GM23338 (cell line): Measurements from ENCODE around the gene CAMK1. TPM values are rescaled to one million over a fixed set of nuclear protein-coding genes. Genes with fewer than 3 reads are reported as not detected.

Experiments
- ATAC-seq: fragments of 200-7000 bp; cut with Tn5 transposase; 3 replicates; pipeline ENCODE4 v1.9.1; 2020
- DNase-seq: peaks from one replicate; pipeline ENCODE4 v3.0.0-alpha.2; 2015; ENCODE audit warnings: low spot score
- H2AFZ ChIP-seq: fragments of 200-600 bp; sonication (generic); 2 replicates; pipeline ENCODE4 v1.8.0; 2016; ENCODE audit warnings: antibody characterized with exemption, mild to moderate bottlenecking, moderate library complexity
- H3F3A ChIP-seq: fragments of 200-600 bp; sonication (generic); replicated peaks from 2 replicates; pipeline ENCODE4 v1.8.0; 2017; ENCODE audit warnings: antibody characterized with exemption, mixed run types, low read depth
- H3K27ac ChIP-seq: fragments of 200-600 bp; sonication (generic); 2 replicates; pipeline ENCODE4 v1.6.1; 2016; ENCODE audit warnings: low read depth
- H3K27me3 ChIP-seq: fragments of 200-600 bp; sonication (generic); 2 replicates; pipeline ENCODE4 v1.8.0; 2016; ENCODE audit warnings: mild to moderate bottlenecking, mixed run types, moderate library complexity; ENCODE audit not compliant: insufficient read depth
- H3K36me3 ChIP-seq: fragments of 200-600 bp; sonication (generic); 2 replicates; pipeline ENCODE4 v1.8.0; 2016; ENCODE audit warnings: mild to moderate bottlenecking; ENCODE audit not compliant: insufficient read depth
- H3K4me1 ChIP-seq: fragments of 200-600 bp; sonication (generic); 2 replicates; pipeline ENCODE4 v1.8.0; 2016; ENCODE audit warnings: mild to moderate bottlenecking, moderate library complexity; ENCODE audit not compliant: insufficient read depth
- H3K4me2 ChIP-seq: fragments of 200-600 bp; sonication (generic); 2 replicates; pipeline ENCODE4 v1.7.1; 2017; ENCODE audit warnings: mixed run types
- H3K4me3 ChIP-seq: fragments of 200-600 bp; sonication (generic); 2 replicates; pipeline ENCODE4 v1.6.1; 2016; ENCODE audit warnings: mixed run types
- H3K79me2 ChIP-seq: fragments of 200-600 bp; sonication (generic); replicated peaks from 2 replicates; pipeline ENCODE4 v1.8.0; 2017; ENCODE audit warnings: mild to moderate bottlenecking; ENCODE audit not compliant: insufficient read depth
- H3K9me2 ChIP-seq: fragments of 200-600 bp; sonication (generic); 2 replicates; pipeline ENCODE4 v1.8.0; 2017; ENCODE audit not compliant: insufficient read depth
- H4K20me1 ChIP-seq: fragments of 200-600 bp; sonication (generic); replicated peaks from 2 replicates; pipeline ENCODE4 v1.8.0; 2017; ENCODE audit warnings: mild to moderate bottlenecking; ENCODE audit not compliant: insufficient read depth
- H3K27ac Mint-ChIP-seq: 2 replicates; pipeline ENCODE4 v1.8.0; 2020; ENCODE audit warnings: inconsistent platforms, mild to moderate bottlenecking, moderate library complexity, mixed read lengths
- H3K27me3 Mint-ChIP-seq: 3 replicates; pipeline ENCODE4 v1.8.0; 2022; ENCODE audit warnings: low read depth, mild to moderate bottlenecking, moderate library complexity, mixed read lengths, inconsistent platforms; ENCODE audit not compliant: insufficient read depth, poor library complexity
- H3K36me3 Mint-ChIP-seq: 3 replicates; pipeline ENCODE4 v1.8.0; 2021; ENCODE audit warnings: low read depth, mild to moderate bottlenecking, inconsistent platforms, moderate library complexity, mixed read lengths
- H3K4me1 Mint-ChIP-seq: 3 replicates; pipeline ENCODE4 v1.8.0; 2020; ENCODE audit warnings: mild to moderate bottlenecking, inconsistent platforms, mixed read lengths
- H3K4me3 Mint-ChIP-seq: 3 replicates; pipeline ENCODE4 v1.8.0; 2021; ENCODE audit warnings: moderate library complexity, mild to moderate bottlenecking, inconsistent platforms, mixed read lengths
- H3K9me3 Mint-ChIP-seq: 3 replicates; pipeline ENCODE4 v1.8.0; 2020; ENCODE audit warnings: moderate library complexity, mild to moderate bottlenecking, inconsistent platforms, mixed read lengths
- CREB1 ChIP-seq: fragments of 250-450 bp; sonication (Bioruptor Pico); IDR thresholded peaks from 2 replicates; pipeline ENCODE4 v1.5.0; 2020; ENCODE audit warnings: low read depth, mild to moderate bottlenecking, moderate library complexity
- CTCF ChIP-seq, 2 experiments: fragments of 200-600 bp in 1 of 2; sonication (generic) in 1 of 2; conservative IDR thresholded peaks; 2 replicates each; pipeline versions ENCODE4 v1.5.1 to v1.6.1; 2016 to 2017; ENCODE audit warnings: antibody characterized with exemption in 2 of 2, low read depth in 2 of 2, mild to moderate bottlenecking in 2 of 2, moderate library complexity in 1 of 2
- EZH2phosphoT487 ChIP-seq: fragments of 200-600 bp; sonication (generic); IDR thresholded peaks from one replicate; pipeline ENCODE4 v1.8.1; 2018; ENCODE audit warnings: antibody characterized with exemption; ENCODE audit not compliant: unreplicated experiment
- JUNB ChIP-seq: IDR thresholded peaks from one replicate; pipeline ENCODE4 v1.6.1; 2016; ENCODE audit warnings: antibody characterized with exemption; ENCODE audit not compliant: unreplicated experiment
- NANOG ChIP-seq: IDR thresholded peaks from 2 replicates; pipeline ENCODE4 v1.6.1; 2016; ENCODE audit warnings: antibody characterized with exemption, borderline replicate concordance
- POLR2AphosphoS5 ChIP-seq: IDR thresholded peaks from 2 replicates; pipeline ENCODE4 v1.6.1; 2016; ENCODE audit warnings: antibody characterized with exemption, low read depth
- STAT1 ChIP-seq: IDR thresholded peaks from one replicate; pipeline ENCODE4 v1.6.1; 2016; ENCODE audit warnings: antibody characterized with exemption; ENCODE audit not compliant: unreplicated experiment
- ZNF331 ChIP-seq: fragments of 250-450 bp; sonication (Bioruptor Pico); IDR thresholded peaks from 2 replicates; pipeline ENCODE4 v1.5.0; 2020; ENCODE audit warnings: low read depth, mild to moderate bottlenecking, moderate library complexity
- polyA plus RNA-seq: library from polyadenylated mRNA; unstranded; fragments of >200 nt; fragmentation: Nextera tagmentation; extraction: Ambion mirVana; gene quantifications from 2 replicates; pipeline ENCODE4 v1.2.1, GENCODE V29; 2016
- total RNA-seq: library from RNA; depleted of rRNA; stranded (reverse); fragments of >200 nt; shearing (Covaris generic); gene quantifications from 2 replicates; pipeline ENCODE4 v1.2.3, GENCODE V29; 2014

Gene CAMK1
- total and polyA plus RNA-seq, 2 experiments from 2014 or later, result 4.4 TPM

DNA sequence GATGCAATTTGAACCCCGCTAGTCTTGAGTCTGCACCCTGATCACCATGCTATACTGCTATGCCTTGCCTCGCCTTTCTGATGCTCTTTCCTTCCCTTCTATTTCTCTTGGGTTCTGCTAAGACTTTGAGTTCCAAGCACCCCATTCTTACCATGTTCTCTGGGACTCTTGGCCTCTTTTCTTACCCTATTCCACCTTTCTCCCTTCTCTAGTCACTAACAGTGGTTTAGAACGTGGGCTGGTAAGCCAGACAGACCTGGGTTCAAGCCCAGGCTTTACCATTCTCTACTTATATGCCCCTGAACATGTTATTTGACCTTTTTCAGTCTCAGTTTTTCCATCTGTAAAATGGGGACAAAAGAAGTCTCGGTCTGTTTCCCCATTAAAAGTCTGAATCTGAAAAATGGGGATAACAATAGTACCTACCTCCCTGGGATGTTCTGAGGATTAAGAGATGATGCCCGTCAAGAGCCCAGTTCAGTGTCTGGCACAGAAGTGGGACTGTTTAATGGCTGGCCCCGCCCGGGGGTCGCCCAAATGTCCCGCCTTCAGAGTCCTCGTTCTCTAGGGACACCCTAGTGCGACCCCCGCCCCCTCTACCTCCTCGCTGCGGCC lies 22.1 kb upstream of the CAMK1 start:
- Mint-ChIP-seq H3K9me3 (no peaks in the 10 kb centered on the region), H3K4me1 (peaks cover 14% of the 10 kb centered on the region), H3K36me3 (peaks cover 53% of the 10 kb centered on the region), H3K27ac (peak overlapping the region; percentile 92), H3K27me3 (peaks cover 12% of the 10 kb centered on the region), H3K4me3 (peak overlapping the region; percentile 97)
- peaks cover 6% of the 10 kb centered on the region for H3K4me1 ChIP-seq
- peaks cover 15% of the 10 kb centered on the region; the same call in 1 of the 2 replicates for H3F3A ChIP-seq
- H3K9me2 ChIP-seq, result 0 out of 2 replicates have a peak, but pooled peaks cover 3% of the 10 kb centered on the region
- DNase-seq (no peak), ATAC-seq (no peak)
- peak overlapping the region; percentile 92 for H3K4me3 ChIP-seq
- H4K20me1 ChIP-seq, result no peaks in the 10 kb centered on the region; the same call in 1 of the 2 replicates
- peaks cover 4% of the 10 kb centered on the region; the same call in 1 of the 2 replicates for H3K36me3 ChIP-seq
- peak overlapping the region; percentile 57; the same call in 1 of the 2 replicates for H2AFZ ChIP-seq
- H3K27ac ChIP-seq, result peak overlapping the region; percentile 99
- H3K4me2 ChIP-seq, result peak overlapping the region; percentile 99
- no peak for TF ChIP-seq POLR2AphosphoS5
- TF ChIP-seq NANOG, result no peak
- no peak for TF ChIP-seq STAT1
- peaks cover 39% of the 10 kb centered on the region for H3K79me2 ChIP-seq
- no peaks in the 10 kb centered on the region for H3K27me3 ChIP-seq

DNA sequence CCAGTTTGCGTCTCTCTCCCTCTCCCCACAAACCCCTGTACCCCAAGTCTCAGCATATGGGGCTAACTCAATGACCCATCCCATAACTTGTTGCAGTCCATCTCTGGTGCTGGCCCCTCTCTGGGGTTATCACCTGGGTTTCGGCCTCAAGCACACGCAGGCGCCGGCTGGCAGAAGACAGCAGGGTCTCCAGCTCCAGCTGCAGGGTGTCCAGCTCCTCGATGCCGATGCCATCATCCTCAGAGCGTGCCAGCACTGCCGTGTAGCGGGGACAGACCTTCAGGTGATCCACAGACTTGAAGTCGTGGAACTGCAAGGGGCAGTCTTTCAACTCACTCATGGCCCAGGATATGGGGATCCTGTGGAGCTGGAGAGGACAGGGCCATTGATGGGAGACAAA lies 21.4 kb upstream of the CAMK1 start:
- TF ChIP-seq CREB1, result no peak
- H3K4me2 ChIP-seq, result no peak overlapping the region
- H3K36me3 ChIP-seq, result peaks cover 4% of the 10 kb centered on the region; the same call in 1 of the 2 replicates
- no peaks in the 10 kb centered on the region for H3K9me3 Mint-ChIP-seq
- peak overlapping the region; percentile 92; the same call in 1 of the 2 replicates for H3K4me3 ChIP-seq
- no peak overlapping the region for H3K27ac ChIP-seq
- H3K27ac Mint-ChIP-seq, result no peak overlapping the region
- H3K27me3 Mint-ChIP-seq, result peaks cover 12% of the 10 kb centered on the region
- H3K36me3 Mint-ChIP-seq, result peaks cover 56% of the 10 kb centered on the region
- H3K4me3 Mint-ChIP-seq, result peak overlapping the region; percentile 97
- H3F3A ChIP-seq, result peaks cover 15% of the 10 kb centered on the region; the same call in 1 of the 2 replicates
- H3K4me1 ChIP-seq, result peaks cover 6% of the 10 kb centered on the region
- H3K9me2 ChIP-seq, result 0 out of 2 replicates have a peak, but pooled peaks cover 3% of the 10 kb centered on the region
- no peaks in the 10 kb centered on the region; the same call in 1 of the 2 replicates for H4K20me1 ChIP-seq
- H3K79me2 ChIP-seq, result peaks cover 31% of the 10 kb centered on the region
- no peak for ATAC-seq
- no peaks in the 10 kb centered on the region for H3K27me3 ChIP-seq
- DNase-seq, result no peak
- H2AFZ ChIP-seq, result no peak overlapping the region
- H3K4me1 Mint-ChIP-seq, result peaks cover 14% of the 10 kb centered on the region

GRCh38 chr3:9787714-9788113 lies 18.0 kb upstream of the CAMK1 start:
- H3K4me3 Mint-ChIP-seq, result no peak overlapping the region; the same call in 2 of the 3 replicates
- ATAC-seq, result no peak

More at GRCh38 chr3:9787714-9788113, 18.0 kb upstream of the CAMK1 start:
- Histone ChIP-seq H3K36me3 (peaks cover 10% of the 10 kb centered on the region; the same call in 1 of the 2 replicates), H3K4me1 (no peaks in the 10 kb centered on the region; the same call in 1 of the 2 replicates), H3K79me2 (no peaks in the 10 kb centered on the region), H4K20me1 (no peaks in the 10 kb centered on the region), H3K27me3 (no peaks in the 10 kb centered on the region), H3K4me3 (no peak overlapping the region), H3K27ac (0 out of 2 replicates have a peak overlapping the region, but pooled peaks have one; percentile 45), H2AFZ (no peak overlapping the region), H3K4me2 (no peak overlapping the region), H3K9me2 (no peaks in the 10 kb centered on the region), H3F3A (0 out of 2 replicates have a peak, but pooled peaks cover 8% of the 10 kb centered on the region)
- DNase-seq, result no peak
- Mint-ChIP-seq H3K36me3 (peaks cover 68% of the 10 kb centered on the region), H3K27ac (no peak overlapping the region), H3K27me3 (peaks cover 5% of the 10 kb centered on the region), H3K9me3 (no peaks in the 10 kb centered on the region), H3K4me1 (peaks cover 4% of the 10 kb centered on the region)
- TF ChIP-seq CTCF (conservative IDR thresholded peaks at IDR 0.05; ENCODE audit: low read depth in 2 of 2) (no peak), ZNF331 (CRISPR knock-in tag) (no peak), STAT1 (no peak), JUNB (no peak), EZH2phosphoT487 (no peak)
